Measurements from ENCODE around the gene POU6F2.

- TF ChIP-seq CTCF (IDR thresholded peaks at IDR 0.05 in 4 of 5, conservative IDR thresholded peaks at IDR 0.05 in 1 of 5) (no peak), POLR2A (IDR thresholded peaks at IDR 0.05) (no peak)
Measured at GRCh38 chr7:39480901-39481300, 503.2 kb downstream of the POU6F2 start.
